Measurements from ENCODE around the gene ORC5. TPM values are rescaled to one million over a fixed set of nuclear protein-coding genes. Genes with fewer than 3 reads are reported as not detected.

ORC5 gene
- total and polyA plus RNA-seq, 2 experiments from 2014 or later = 10.9 to 89.0 TPM

GRCh38 chr7:104124469-104124868, 83.3 kb downstream of the ORC5 start (continued):
- TF ChIP-seq ZNF462 (CRISPR knock-in tag; IDR thresholded peaks at IDR 0.05) = no peak
- no peak for TF ChIP-seq STAT1 (IDR thresholded peaks at IDR 0.05; ENCODE audit: unreplicated experiment)
- TF ChIP-seq CREB1 (CRISPR knock-in tag; IDR thresholded peaks at IDR 0.05; ENCODE audit: low read depth) = no peak
- TF ChIP-seq, protein P1, sequence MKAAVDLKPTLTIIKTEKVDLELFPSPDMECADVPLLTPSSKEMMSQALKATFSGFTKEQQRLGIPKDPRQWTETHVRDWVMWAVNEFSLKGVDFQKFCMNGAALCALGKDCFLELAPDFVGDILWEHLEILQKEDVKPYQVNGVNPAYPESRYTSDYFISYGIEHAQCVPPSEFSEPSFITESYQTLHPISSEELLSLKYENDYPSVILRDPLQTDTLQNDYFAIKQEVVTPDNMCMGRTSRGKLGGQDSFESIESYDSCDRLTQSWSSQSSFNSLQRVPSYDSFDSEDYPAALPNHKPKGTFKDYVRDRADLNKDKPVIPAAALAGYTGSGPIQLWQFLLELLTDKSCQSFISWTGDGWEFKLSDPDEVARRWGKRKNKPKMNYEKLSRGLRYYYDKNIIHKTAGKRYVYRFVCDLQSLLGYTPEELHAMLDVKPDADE (IDR thresholded peaks at IDR 0.05) = no peak
- TF ChIP-seq ZNF331 (CRISPR knock-in tag; IDR thresholded peaks at IDR 0.05; ENCODE audit: low read depth) = no peak
- no peak for TF ChIP-seq EZH2 (IDR thresholded peaks at IDR 0.05; ENCODE audit: low read depth, unreplicated experiment)

- DNase-seq (ENCODE audit: low spot score) (no peak), ATAC-seq (no peak)
- Mint-ChIP-seq H3K36me3 (ENCODE audit: low read depth) (peaks cover 2% of the 10 kb centered on the region; the same call in 2 of the 3 replicates), H3K27me3 (ENCODE audit: insufficient read depth, low read depth, poor library complexity) (no peaks in the 10 kb centered on the region), H3K4me3 (no peak overlapping the region), H3K27ac (no peak overlapping the region), H3K4me1 (peaks cover 19% of the 10 kb centered on the region), H3K9me3 (no peaks in the 10 kb centered on the region)
- Histone ChIP-seq H3K4me1 (ENCODE audit: insufficient read depth) (no peaks in the 10 kb centered on the region; the same call in 1 of the 2 replicates), H3F3A (replicated peaks; ENCODE audit: low read depth) (no peaks in the 10 kb centered on the region), H2AFZ (no peak overlapping the region), H3K79me2 (replicated peaks; ENCODE audit: insufficient read depth) (no peaks in the 10 kb centered on the region), H3K4me2 (no peak overlapping the region), H3K27ac (ENCODE audit: low read depth) (no peak overlapping the region), H3K9me2 (ENCODE audit: insufficient read depth) (no peaks in the 10 kb centered on the region; the same call in 1 of the 2 replicates), H3K27me3 (ENCODE audit: insufficient read depth) (no peaks in the 10 kb centered on the region), H3K4me3 (no peak overlapping the region), H4K20me1 (replicated peaks; ENCODE audit: insufficient read depth) (no peaks in the 10 kb centered on the region), H3K36me3 (ENCODE audit: insufficient read depth) (no peaks in the 10 kb centered on the region)
- TF ChIP-seq CREB1 (CRISPR knock-in tag; IDR thresholded peaks at IDR 0.05; ENCODE audit: low read depth) (no peak), POLR2AphosphoS5 (IDR thresholded peaks at IDR 0.05; ENCODE audit: low read depth) (no peak), NANOG (IDR thresholded peaks at IDR 0.05; ENCODE audit: borderline replicate concordance) (no peak), STAT1 (IDR thresholded peaks at IDR 0.05; ENCODE audit: unreplicated experiment) (no peak), EZH2 (IDR thresholded peaks at IDR 0.05; ENCODE audit: low read depth, unreplicated experiment) (no peak), ZNF462 (CRISPR knock-in tag; IDR thresholded peaks at IDR 0.05) (no peak), ZNF114 (CRISPR knock-in tag; IDR thresholded peaks at IDR 0.05) (no peak), ZNF331 (CRISPR knock-in tag; IDR thresholded peaks at IDR 0.05; ENCODE audit: low read depth) (no peak)
Observed at GRCh38 chr7:104123786-104124185, 84.0 kb downstream of the ORC5 start.
